ENCODE results near the gene TBCK.

Gene TBCK

GRCh38 chr4:106058921-106059320, 257.1 kb downstream of the TBCK start:
- in situ Hi-C loops (cut with MboI; ENCODE audit: low pct_unique_long_range_greater_than_20kb, low sequenced_read_pairs, unreplicated experiment) = no loop called here

GRCh38 chr4:106056914-106057313, 259.1 kb downstream of the TBCK start:
- DNase-seq (ENCODE audit: low spot score) = no peak
- in situ Hi-C loops (cut with MboI; ENCODE audit: low pct_unique_long_range_greater_than_20kb, low sequenced_read_pairs, unreplicated experiment) = no loop called here
- no peak for TF ChIP-seq CTCF (IDR thresholded peaks at IDR 0.05; ENCODE audit: extremely low read depth, insufficient read depth, missing control alignments)

More at GRCh38 chr4:106058921-106059320, 257.1 kb downstream of the TBCK start:
- no peak for DNase-seq (ENCODE audit: low spot score)
- TF ChIP-seq CTCF (IDR thresholded peaks at IDR 0.05; ENCODE audit: extremely low read depth, insufficient read depth, missing control alignments) = no peak

- no peak for DNase-seq (ENCODE audit: low spot score)
- no peak for TF ChIP-seq CTCF (IDR thresholded peaks at IDR 0.05; ENCODE audit: extremely low read depth, insufficient read depth, missing control alignments)
- in situ Hi-C loops (cut with MboI; ENCODE audit: low pct_unique_long_range_greater_than_20kb, low sequenced_read_pairs, unreplicated experiment) = no loop called here
Measured at GRCh38 chr4:106051514-106051913, 264.5 kb downstream of the TBCK start.

- in situ Hi-C loops (cut with MboI; ENCODE audit: low pct_unique_long_range_greater_than_20kb, low sequenced_read_pairs, unreplicated experiment) = no loop called here
- no peak for TF ChIP-seq CTCF (IDR thresholded peaks at IDR 0.05; ENCODE audit: extremely low read depth, insufficient read depth, missing control alignments)
- DNase-seq (ENCODE audit: low spot score) = no peak
Measured at GRCh38 chr4:106049490-106049889, 266.5 kb downstream of the TBCK start.

DNA sequence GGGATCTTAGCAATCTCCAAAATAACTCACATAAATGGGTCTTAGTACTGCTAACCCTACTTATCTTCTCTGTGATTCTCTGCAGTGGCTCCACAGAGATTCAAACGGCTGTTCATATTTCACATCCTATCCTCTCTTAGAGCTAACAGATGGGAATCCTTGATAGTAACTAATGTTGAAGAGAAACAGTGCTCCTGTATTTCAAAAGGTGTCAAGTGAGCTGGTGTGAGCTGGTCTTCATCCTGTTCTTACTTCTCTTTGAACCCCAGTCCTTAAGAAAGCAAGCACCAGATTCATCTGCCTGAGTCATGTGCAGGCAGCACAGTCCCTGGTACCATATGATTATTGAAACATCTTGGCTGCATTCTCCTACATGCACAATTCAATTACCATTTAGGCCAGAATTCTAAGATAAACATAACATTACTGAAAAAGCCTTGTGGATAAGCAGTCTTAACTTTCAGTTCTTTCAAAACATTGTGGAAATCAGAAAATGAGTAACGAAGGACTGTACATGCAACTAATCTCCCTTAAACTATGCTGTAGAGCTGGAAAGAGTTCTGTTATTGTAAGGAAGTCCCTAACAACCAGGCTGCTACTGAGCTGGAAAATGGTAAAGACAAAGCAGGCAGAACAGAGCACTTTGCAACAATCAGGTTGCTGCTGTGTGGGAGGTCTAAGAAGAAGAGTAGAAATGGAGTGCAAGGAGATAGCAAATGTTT, 267.6 kb downstream of the TBCK start:
- no peak for TF ChIP-seq CTCF (IDR thresholded peaks at IDR 0.05; ENCODE audit: extremely low read depth, insufficient read depth, missing control alignments)
- in situ Hi-C loops (cut with MboI; ENCODE audit: low pct_unique_long_range_greater_than_20kb, low sequenced_read_pairs, unreplicated experiment) = no loop called here
- DNase-seq (ENCODE audit: low spot score) = no peak

- in situ Hi-C loops (cut with MboI; ENCODE audit: low pct_unique_long_range_greater_than_20kb, low sequenced_read_pairs, unreplicated experiment) = no loop called here
- DNase-seq (ENCODE audit: low spot score) = no peak
- TF ChIP-seq CTCF (IDR thresholded peaks at IDR 0.05; ENCODE audit: extremely low read depth, insufficient read depth, missing control alignments) = no peak
Measured at GRCh38 chr4:106046083-106046482, 269.9 kb downstream of the TBCK start.
